Lower leg skin (tissue), 3 donors: ENCODE results near the gene SH3BP2.

Source experiments
- POLR2A ChIP-seq, 2 donors: fragments of 450-650 bp; IDR thresholded peaks; one replicate each; pipeline ENCODE4 v1.6.1; 2016 to 2017; ENCODE audit warnings: antibody characterized with exemption in 2 of 2, mild to moderate bottlenecking in 1 of 2, moderate library complexity in 1 of 2
- TF ChIP-seq, protein P1 (sequence below), 3 donors: fragments of 450-650 bp; IDR thresholded peaks; one replicate each; pipeline ENCODE4 v1.5.1; 2016; ENCODE audit warnings: antibody characterized with exemption in 3 of 3, mild to moderate bottlenecking in 3 of 3, moderate library complexity in 2 of 3

GRCh38 chr4:2866160-2866861, 73.4 kb downstream of the SH3BP2 start:
- TF ChIP-seq, protein P1, sequence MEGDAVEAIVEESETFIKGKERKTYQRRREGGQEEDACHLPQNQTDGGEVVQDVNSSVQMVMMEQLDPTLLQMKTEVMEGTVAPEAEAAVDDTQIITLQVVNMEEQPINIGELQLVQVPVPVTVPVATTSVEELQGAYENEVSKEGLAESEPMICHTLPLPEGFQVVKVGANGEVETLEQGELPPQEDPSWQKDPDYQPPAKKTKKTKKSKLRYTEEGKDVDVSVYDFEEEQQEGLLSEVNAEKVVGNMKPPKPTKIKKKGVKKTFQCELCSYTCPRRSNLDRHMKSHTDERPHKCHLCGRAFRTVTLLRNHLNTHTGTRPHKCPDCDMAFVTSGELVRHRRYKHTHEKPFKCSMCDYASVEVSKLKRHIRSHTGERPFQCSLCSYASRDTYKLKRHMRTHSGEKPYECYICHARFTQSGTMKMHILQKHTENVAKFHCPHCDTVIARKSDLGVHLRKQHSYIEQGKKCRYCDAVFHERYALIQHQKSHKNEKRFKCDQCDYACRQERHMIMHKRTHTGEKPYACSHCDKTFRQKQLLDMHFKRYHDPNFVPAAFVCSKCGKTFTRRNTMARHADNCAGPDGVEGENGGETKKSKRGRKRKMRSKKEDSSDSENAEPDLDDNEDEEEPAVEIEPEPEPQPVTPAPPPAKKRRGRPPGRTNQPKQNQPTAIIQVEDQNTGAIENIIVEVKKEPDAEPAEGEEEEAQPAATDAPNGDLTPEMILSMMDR (IDR thresholded peaks at IDR 0.05) = no peak
- no peak for TF ChIP-seq POLR2A (IDR thresholded peaks at IDR 0.05)
